Body of pancreas (tissue), 4 donors: Measurements from ENCODE around the gene PRKCB.

ENCODE experiments used
- POLR2A ChIP-seq, 3 donors: fragments of 450-650 bp; IDR thresholded peaks; one replicate each; pipeline ENCODE4 v1.6.1; 2016; ENCODE audit warnings: antibody characterized with exemption in 3 of 3, mild to moderate bottlenecking in 2 of 3
- TF ChIP-seq, protein P1 (sequence below), 7 experiments: fragments of 450-650 bp in 4 of 7; fragments of 200-600 bp in 3 of 7; sonication (generic) in 3 of 7; IDR thresholded peaks; one replicate each; pipeline ENCODE4 v1.5.1; 2016 to 2019; ENCODE audit warnings: antibody characterized with exemption in 7 of 7

DNA sequence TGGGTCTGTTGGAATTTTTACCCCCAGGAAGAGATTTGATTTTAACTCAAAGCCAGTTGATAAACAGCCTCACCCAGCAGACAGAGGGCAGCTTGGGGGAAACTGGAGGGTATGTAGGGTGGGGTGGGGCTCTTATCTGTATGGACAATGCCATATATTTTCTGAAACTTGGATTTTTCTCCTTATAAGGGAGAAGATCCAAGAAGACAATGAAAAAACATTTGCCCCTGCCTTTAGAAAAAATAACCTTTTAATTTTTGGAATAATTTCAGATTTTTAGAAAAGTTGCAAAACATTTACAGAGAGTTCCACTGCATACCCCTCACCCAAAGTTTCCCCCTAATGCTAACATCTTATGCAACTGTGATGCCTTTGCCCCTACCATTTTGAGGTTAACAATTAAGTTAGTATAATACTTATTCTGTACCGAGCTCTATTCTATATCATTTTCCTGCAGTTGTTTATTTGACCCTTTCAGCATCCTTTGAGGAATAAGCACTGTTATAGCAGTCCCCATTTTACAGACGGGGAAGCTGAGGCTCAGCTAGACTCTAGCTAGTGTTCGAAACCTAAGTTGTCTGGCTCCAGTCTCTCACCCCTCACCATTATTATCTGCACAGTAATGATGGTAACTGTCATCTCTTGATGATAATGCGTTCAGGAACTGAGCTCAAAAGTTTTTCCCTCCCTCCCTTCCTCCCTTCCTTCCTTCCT lies 66.4 kb downstream of the PRKCB start:
- TF ChIP-seq, protein P1, sequence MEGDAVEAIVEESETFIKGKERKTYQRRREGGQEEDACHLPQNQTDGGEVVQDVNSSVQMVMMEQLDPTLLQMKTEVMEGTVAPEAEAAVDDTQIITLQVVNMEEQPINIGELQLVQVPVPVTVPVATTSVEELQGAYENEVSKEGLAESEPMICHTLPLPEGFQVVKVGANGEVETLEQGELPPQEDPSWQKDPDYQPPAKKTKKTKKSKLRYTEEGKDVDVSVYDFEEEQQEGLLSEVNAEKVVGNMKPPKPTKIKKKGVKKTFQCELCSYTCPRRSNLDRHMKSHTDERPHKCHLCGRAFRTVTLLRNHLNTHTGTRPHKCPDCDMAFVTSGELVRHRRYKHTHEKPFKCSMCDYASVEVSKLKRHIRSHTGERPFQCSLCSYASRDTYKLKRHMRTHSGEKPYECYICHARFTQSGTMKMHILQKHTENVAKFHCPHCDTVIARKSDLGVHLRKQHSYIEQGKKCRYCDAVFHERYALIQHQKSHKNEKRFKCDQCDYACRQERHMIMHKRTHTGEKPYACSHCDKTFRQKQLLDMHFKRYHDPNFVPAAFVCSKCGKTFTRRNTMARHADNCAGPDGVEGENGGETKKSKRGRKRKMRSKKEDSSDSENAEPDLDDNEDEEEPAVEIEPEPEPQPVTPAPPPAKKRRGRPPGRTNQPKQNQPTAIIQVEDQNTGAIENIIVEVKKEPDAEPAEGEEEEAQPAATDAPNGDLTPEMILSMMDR (IDR thresholded peaks at IDR 0.05): no peak
- TF ChIP-seq POLR2A (IDR thresholded peaks at IDR 0.05): no peak
